Mononuclear cell (primary cell): Measurements from ENCODE around the gene PLEK. TPM values are rescaled to one million over a fixed set of nuclear protein-coding genes. Genes with fewer than 3 reads are reported as not detected.
"Not testable (repeated sequence)": the region's sequence is repeated elsewhere in the genome, so short reads cannot be mapped to it uniquely, and the experiment has no call there.

ENCODE experiments used
- H3K27me3 ChIP-seq: 2 replicates; pipeline ENCODE4 v1.6.0; 2011; ENCODE audit warnings: low read length, control low read depth; ENCODE audit not compliant: insufficient read depth
- H3K4me1 ChIP-seq: 2 replicates; pipeline ENCODE4 v1.5.1; 2011; ENCODE audit warnings: mild to moderate bottlenecking, low read length, control low read depth; ENCODE audit not compliant: insufficient read depth
- H3K4me3 ChIP-seq: 2 replicates; pipeline ENCODE4 v1.5.1; 2011; ENCODE audit warnings: mild to moderate bottlenecking, low read length, moderate library complexity
- H3K9me3 ChIP-seq: 2 replicates; pipeline ENCODE4 v1.5.1; 2011; ENCODE audit warnings: low read depth, mild to moderate bottlenecking, control low read depth, low read length
- total RNA-seq: library from RNA; depleted of rRNA; stranded (reverse); fragments of >200 nt; gene quantifications from one replicate; pipeline ENCODE4 v1.2.3, GENCODE V29; 2012

PLEK gene
- total RNA-seq, 1 donor = 474 TPM

GRCh38 chr2:68341583-68341982 is 23.5 kb upstream of the PLEK start:
- Histone ChIP-seq H3K4me1 (peaks cover 15% of the 10 kb centered on the region), H3K27me3 (peaks cover 3% of the 10 kb centered on the region), H3K9me3 (no peaks in the 10 kb centered on the region), H3K4me3 (no peak overlapping the region)

GRCh38 chr2:68342470-68342869 is 22.6 kb upstream of the PLEK start:
- Histone ChIP-seq H3K4me3 (no peak overlapping the region), H3K27me3 (peaks cover 3% of the 10 kb centered on the region), H3K4me1 (peaks cover 15% of the 10 kb centered on the region), H3K9me3 (no peaks in the 10 kb centered on the region)

- H3K27me3 ChIP-seq = peaks cover 3% of the 10 kb centered on the region
- no peak overlapping the region for H3K4me3 ChIP-seq
- H3K4me1 ChIP-seq = peaks cover 15% of the 10 kb centered on the region
- no peaks in the 10 kb centered on the region for H3K9me3 ChIP-seq
These were observed 21.1 kb upstream of the PLEK start for GRCh38 chr2:68344031-68344430.

- Histone ChIP-seq H3K27me3 (no peaks in the 10 kb centered on the region), H3K4me3 (no peak overlapping the region)
These were observed 19.8 kb upstream of the PLEK start for GRCh38 chr2:68345129-68345875.

GRCh38 chr2:68349091-68349490 is 16.0 kb upstream of the PLEK start:
- H3K4me1 ChIP-seq, H3K4me3 ChIP-seq, H3K27me3 ChIP-seq, H3K9me3 ChIP-seq: not testable (repeated sequence)

More at GRCh38 chr2:68345129-68345875, 19.8 kb upstream of the PLEK start:
- Histone ChIP-seq H3K4me1 (peaks cover 15% of the 10 kb centered on the region), H3K9me3 (no peaks in the 10 kb centered on the region)

GRCh38 chr2:68351997-68352396 is 13.1 kb upstream of the PLEK start:
- Histone ChIP-seq H3K27me3 (no peaks in the 10 kb centered on the region), H3K9me3 (no peaks in the 10 kb centered on the region), H3K4me3 (no peak overlapping the region), H3K4me1 (peaks cover 9% of the 10 kb centered on the region)

GRCh38 chr2:68352651-68353391 is 12.3 kb upstream of the PLEK start:
- H3K9me3 ChIP-seq = no peaks in the 10 kb centered on the region
- H3K4me3 ChIP-seq = no peak overlapping the region
- H3K27me3 ChIP-seq = no peaks in the 10 kb centered on the region
- H3K4me1 ChIP-seq = peaks cover 9% of the 10 kb centered on the region

- Histone ChIP-seq H3K4me3 (no peak overlapping the region), H3K4me1 (peaks cover 9% of the 10 kb centered on the region), H3K9me3 (no peaks in the 10 kb centered on the region), H3K27me3 (no peaks in the 10 kb centered on the region)
These were observed 8.4 kb upstream of the PLEK start for GRCh38 chr2:68356599-68357239.

- Histone ChIP-seq H3K4me3 (no peak overlapping the region), H3K27me3 (no peaks in the 10 kb centered on the region), H3K9me3 (no peaks in the 10 kb centered on the region), H3K4me1 (peaks cover 14% of the 10 kb centered on the region)
These were observed 7.3 kb upstream of the PLEK start for GRCh38 chr2:68357605-68358337.

GRCh38 chr2:68359889-68360288 is 5.2 kb upstream of the PLEK start:
- Histone ChIP-seq H3K4me1 (peaks cover 29% of the 10 kb centered on the region), H3K9me3 (no peaks in the 10 kb centered on the region), H3K27me3 (no peaks in the 10 kb centered on the region), H3K4me3 (no peak overlapping the region)

- H3K4me3 ChIP-seq = peak overlapping the region; percentile 1
- peaks cover 32% of the 10 kb centered on the region for H3K4me1 ChIP-seq
- no peaks in the 10 kb centered on the region for H3K27me3 ChIP-seq
- H3K9me3 ChIP-seq = no peaks in the 10 kb centered on the region
These were observed 3.0 kb upstream of the PLEK start for GRCh38 chr2:68362069-68362468.

GRCh38 chr2:68362749-68363148 is 2.3 kb upstream of the PLEK start:
- H3K4me3 ChIP-seq = no peak overlapping the region
- no peaks in the 10 kb centered on the region for H3K9me3 ChIP-seq
- H3K27me3 ChIP-seq = no peaks in the 10 kb centered on the region
- H3K4me1 ChIP-seq = peaks cover 33% of the 10 kb centered on the region

GRCh38 chr2:68363721-68364120 is 1.4 kb upstream of the PLEK start:
- H3K27me3 ChIP-seq = no peaks in the 10 kb centered on the region
- no peak overlapping the region for H3K4me3 ChIP-seq
- no peaks in the 10 kb centered on the region for H3K9me3 ChIP-seq
- H3K4me1 ChIP-seq = peaks cover 43% of the 10 kb centered on the region

- Histone ChIP-seq H3K4me3 (peak overlapping the region; percentile 77), H3K9me3 (no peaks in the 10 kb centered on the region), H3K27me3 (no peaks in the 10 kb centered on the region), H3K4me1 (peaks cover 67% of the 10 kb centered on the region)
These were observed 1.0 kb downstream of the PLEK start for GRCh38 chr2:68366083-68366560.
